Mammary epithelial cell (primary cell): Measurements from ENCODE around the gene BTRC.

Experiments
- EZH2 ChIP-seq: IDR thresholded peaks from 2 replicates; pipeline ENCODE4 v1.6.1; 2012; ENCODE audit warnings: low read length, inconsistent platforms, borderline replicate concordance
- TF ChIP-seq, protein P1 (sequence below), 2 donors: IDR thresholded peaks in 1 of 2; conservative IDR thresholded peaks in 1 of 2; 2 replicates each; pipeline ENCODE4 v1.5.1; 2011 to 2012; ENCODE audit warnings: inconsistent platforms in 2 of 2, low read length in 2 of 2, mild to moderate bottlenecking in 2 of 2, control low read depth in 1 of 2, low read depth in 1 of 2; ENCODE audit not compliant: insufficient read depth in 1 of 2; ENCODE audit errors: extremely low read depth in 1 of 2

DNA sequence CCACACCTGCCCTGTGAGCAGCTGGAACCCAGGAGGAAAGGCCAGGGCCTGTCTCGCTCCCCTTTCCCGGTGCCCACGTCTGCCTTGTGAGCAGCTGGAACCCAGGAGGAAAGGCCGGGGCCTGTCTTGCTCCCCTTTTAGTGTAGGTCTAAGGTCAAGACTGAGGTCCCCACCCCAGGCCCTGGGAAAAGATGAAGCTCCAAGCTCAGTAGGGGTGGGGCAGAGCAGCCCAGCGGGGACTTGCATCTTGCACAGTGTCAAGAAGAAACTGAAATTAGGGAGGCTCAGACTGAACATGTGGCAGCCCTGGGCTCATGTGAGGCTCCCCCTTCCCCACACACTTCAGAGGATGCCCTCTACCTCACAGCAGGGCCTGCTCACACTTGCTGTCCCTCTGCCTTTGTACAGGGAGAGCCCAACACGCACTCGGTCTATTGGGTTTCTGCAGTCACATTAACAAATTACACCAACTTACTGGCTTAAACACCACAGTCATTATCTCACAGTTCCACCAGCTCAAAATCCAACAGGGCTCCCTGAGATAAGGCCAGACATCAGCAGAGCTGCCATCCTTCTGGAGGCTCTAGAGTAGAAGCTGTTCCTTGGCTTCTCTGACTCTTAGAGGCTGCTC, 221.7 kb downstream of the BTRC start:
- TF ChIP-seq EZH2 = no peak
- TF ChIP-seq, protein P1, sequence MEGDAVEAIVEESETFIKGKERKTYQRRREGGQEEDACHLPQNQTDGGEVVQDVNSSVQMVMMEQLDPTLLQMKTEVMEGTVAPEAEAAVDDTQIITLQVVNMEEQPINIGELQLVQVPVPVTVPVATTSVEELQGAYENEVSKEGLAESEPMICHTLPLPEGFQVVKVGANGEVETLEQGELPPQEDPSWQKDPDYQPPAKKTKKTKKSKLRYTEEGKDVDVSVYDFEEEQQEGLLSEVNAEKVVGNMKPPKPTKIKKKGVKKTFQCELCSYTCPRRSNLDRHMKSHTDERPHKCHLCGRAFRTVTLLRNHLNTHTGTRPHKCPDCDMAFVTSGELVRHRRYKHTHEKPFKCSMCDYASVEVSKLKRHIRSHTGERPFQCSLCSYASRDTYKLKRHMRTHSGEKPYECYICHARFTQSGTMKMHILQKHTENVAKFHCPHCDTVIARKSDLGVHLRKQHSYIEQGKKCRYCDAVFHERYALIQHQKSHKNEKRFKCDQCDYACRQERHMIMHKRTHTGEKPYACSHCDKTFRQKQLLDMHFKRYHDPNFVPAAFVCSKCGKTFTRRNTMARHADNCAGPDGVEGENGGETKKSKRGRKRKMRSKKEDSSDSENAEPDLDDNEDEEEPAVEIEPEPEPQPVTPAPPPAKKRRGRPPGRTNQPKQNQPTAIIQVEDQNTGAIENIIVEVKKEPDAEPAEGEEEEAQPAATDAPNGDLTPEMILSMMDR (conservative IDR thresholded peaks at IDR 0.05 in 1 of 2, IDR thresholded peaks at IDR 0.05 in 1 of 2; ENCODE audit: extremely low read depth in 1 of 2, insufficient read depth in 1 of 2, low read depth in 1 of 2, low read length in 2 of 2) = no peak
